ENCODE results near the gene L3MBTL4.

- TF ChIP-seq POLR2A (IDR thresholded peaks at IDR 0.05) = no peak
- TF ChIP-seq CTCF (IDR thresholded peaks at IDR 0.05) = no peak
- TF ChIP-seq POLR2AphosphoS5 (IDR thresholded peaks at IDR 0.05) = no peak
Measured at GRCh38 chr18:6145645-6146306, 268.9 kb downstream of the L3MBTL4 start.
